Mucosa of descending colon (tissue), 3 donors: ENCODE measurements around the gene ANP32E. TPM values are rescaled to one million over a fixed set of nuclear protein-coding genes. Genes with fewer than 3 reads are reported as not detected.
A peak's percentile ranks its signal among the peaks of the same experiment; 100 is the strongest.
"Not testable (repeated sequence)": the region's sequence is repeated elsewhere in the genome, so short reads cannot be mapped to it uniquely, and the experiment has no call there.

Experiments used
- ATAC-seq: fragments of 200-7000 bp; cut with Tn5 transposase; one replicate; pipeline ENCODE4 v1.9.1; 2020; ENCODE audit warnings: mild to moderate bottlenecking, moderate library complexity
- DNase-seq, 3 donors: peaks; one replicate each; pipeline ENCODE4 v3.0.0-alpha.2; 2020
- H3K36me3 ChIP-seq: fragments of 200-600 bp; one replicate; pipeline ENCODE4 v1.8.0; 2021; ENCODE audit warnings: low read depth, mild to moderate bottlenecking
- H3K4me1 ChIP-seq: fragments of 200-600 bp; one replicate; pipeline ENCODE4 v1.8.0; 2021; ENCODE audit warnings: low read depth, mild to moderate bottlenecking
- H3K4me3 ChIP-seq: fragments of 200-600 bp; one replicate; pipeline ENCODE4 v1.8.0; 2021; ENCODE audit warnings: mild to moderate bottlenecking
- H3K9me3 ChIP-seq: fragments of 200-600 bp; one replicate; pipeline ENCODE4 v1.8.0; 2021; ENCODE audit warnings: mild to moderate bottlenecking
- intact Hi-C, 2 donors: fragments of 100-400 bp; cut with DNase I in 1 of 2; cut with micrococcal nuclease in 1 of 2; formaldehyde crosslinking; loops; one replicate each; pipeline versions ENCODE4 v1.11.0 to v1.11.1; 2022; cut with DNase I, micrococcal nuclease
- total RNA-seq, 3 donors: library from RNA; stranded (reverse); fragmentation: NEBNext Ultra II Directional in 2 of 3; extraction: Animal tissue kit (Norgen Biotek cat#: 25700) in 2 of 3; gene quantifications; one replicate each; pipeline versions ENCODE4 v1.2.1 to v1.2.4, GENCODE V29; 2021 to 2023
- TF ChIP-seq, protein P1 (sequence below): fragments of 200-600 bp; IDR thresholded peaks from one replicate; pipeline ENCODE4 v1.8.0; 2022; ENCODE audit warnings: antibody characterized with exemption, mild to moderate bottlenecking
- donor health status: DM: no; HTN: no; CAD: no; lungs with moderate emphysema.
- donor health status: DM: no; HTN: no; CAD: no.
- donor health status: DM: no; HTN: yes; CAD: no.

The ANP32E gene
- total RNA-seq, 3 donors from 2014 or later: 7.3 to 23.6 (median 19.4) TPM

DNA sequence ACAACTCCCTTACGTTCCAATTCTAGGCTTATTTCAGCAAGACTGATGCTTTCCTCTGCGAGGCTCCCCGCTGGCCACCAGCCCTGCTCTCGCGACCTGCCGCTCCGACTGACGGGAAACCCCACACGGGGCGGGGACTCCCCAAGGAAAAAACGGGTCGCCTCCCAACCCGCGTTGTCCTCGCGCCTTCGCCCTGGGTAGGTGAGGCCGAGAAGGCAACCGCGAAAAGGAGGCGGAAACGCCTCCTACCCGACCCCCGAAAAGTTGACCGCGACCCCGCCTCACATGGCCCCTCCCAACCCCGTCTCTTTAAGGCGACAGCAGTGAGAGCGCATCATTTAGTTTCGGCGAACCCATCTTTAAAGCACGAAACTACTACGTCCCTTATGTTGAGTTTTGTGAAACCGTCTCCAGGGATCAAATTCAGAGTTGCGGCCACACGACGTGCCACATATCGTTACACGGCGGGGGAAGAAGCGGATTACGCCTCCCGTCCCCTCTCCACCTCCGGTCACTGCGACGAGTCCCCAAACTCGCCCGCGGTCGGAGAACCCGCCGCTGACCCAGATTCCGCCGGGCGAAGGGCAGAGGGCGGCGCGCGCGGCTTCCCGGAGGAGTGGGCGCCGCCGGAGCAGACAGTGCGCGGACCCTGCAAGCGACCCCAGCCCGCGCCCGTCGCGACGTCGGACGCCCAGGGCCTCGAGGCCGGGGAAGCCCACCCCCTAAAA is 1.2 kb downstream of the ANP32E start:
- TF ChIP-seq, protein P1, sequence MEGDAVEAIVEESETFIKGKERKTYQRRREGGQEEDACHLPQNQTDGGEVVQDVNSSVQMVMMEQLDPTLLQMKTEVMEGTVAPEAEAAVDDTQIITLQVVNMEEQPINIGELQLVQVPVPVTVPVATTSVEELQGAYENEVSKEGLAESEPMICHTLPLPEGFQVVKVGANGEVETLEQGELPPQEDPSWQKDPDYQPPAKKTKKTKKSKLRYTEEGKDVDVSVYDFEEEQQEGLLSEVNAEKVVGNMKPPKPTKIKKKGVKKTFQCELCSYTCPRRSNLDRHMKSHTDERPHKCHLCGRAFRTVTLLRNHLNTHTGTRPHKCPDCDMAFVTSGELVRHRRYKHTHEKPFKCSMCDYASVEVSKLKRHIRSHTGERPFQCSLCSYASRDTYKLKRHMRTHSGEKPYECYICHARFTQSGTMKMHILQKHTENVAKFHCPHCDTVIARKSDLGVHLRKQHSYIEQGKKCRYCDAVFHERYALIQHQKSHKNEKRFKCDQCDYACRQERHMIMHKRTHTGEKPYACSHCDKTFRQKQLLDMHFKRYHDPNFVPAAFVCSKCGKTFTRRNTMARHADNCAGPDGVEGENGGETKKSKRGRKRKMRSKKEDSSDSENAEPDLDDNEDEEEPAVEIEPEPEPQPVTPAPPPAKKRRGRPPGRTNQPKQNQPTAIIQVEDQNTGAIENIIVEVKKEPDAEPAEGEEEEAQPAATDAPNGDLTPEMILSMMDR: no peak
- Histone ChIP-seq H3K4me1 (peaks cover 14% of the 10 kb centered on the region), H3K9me3 (no peaks in the 10 kb centered on the region), H3K36me3 (no peaks in the 10 kb centered on the region), H3K4me3 (peak overlapping the region; percentile 65)
- DNase-seq (peak; percentile 79 to 92 (median 83)), ATAC-seq (peak; percentile 57)
- intact Hi-C loops: no loop called here

DNA sequence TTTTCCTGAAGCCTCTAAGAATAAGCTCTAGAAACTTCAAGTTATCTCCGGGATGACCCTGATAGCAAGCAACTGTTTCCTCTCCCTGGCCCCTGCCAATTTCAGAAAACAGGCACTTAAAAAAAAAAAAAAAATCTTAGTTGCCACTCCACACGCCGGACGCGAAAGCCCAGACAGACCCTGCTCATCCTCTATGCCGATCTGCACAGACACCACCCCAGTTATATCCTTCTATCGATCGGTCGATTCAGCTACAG is 1.7 kb downstream of the ANP32E start:
- no peak overlapping the region for H3K4me3 ChIP-seq
- TF ChIP-seq, protein P1: no peak
- H3K9me3 ChIP-seq: no peaks in the 10 kb centered on the region
- DNase-seq (no peak), ATAC-seq (no peak)
- no peaks in the 10 kb centered on the region for H3K36me3 ChIP-seq
- H3K4me1 ChIP-seq: peaks cover 14% of the 10 kb centered on the region
- intact Hi-C loops: no loop called here

DNA sequence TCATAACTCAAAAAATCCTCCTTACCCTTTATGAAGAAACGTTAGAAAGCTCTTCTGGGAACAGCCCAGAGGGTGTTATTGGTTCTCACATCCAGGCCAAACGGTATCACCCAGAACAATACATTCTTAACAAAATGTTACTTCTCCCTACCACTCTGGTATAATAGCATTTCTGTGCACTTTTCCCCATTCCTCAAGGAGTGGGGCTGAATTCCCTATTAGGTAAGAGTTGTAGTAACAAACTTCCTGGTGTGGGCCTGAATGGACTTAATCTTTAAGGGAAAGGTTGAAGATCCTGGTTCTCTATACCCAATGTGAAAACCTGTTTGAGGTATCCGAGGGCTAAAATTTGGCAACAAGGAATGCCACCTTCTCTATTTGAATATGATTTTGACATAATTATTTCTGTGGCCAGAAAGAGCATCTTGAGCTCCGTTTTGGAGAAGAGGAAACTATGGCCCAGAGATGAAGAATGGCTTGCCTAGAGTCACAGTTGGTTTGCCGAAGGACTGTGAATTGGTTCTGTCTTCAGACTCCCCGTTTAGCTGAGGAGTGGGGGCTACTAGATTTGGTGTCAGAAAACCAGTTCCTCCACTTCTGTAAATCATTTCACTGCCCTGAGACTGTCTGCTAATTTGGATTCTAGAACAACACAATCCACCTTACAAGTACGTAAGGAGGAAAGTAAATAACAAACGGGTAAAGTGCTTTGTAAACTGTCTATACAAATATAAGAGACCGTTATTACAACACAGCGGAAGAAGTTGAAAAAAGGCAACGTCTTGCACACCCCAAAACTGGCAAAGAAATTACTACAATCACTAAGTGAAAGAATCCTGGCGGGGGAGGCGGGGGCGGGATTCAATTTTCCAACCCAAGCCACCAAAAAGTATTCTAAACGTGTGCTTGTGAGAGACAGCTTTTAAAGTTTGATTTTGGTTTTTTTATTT is 2.3 kb downstream of the ANP32E start:
- H3K36me3 ChIP-seq: no peaks in the 10 kb centered on the region
- TF ChIP-seq, protein P1: no peak
- DNase-seq (no peak), ATAC-seq (no peak)
- H3K4me3 ChIP-seq: no peak overlapping the region
- H3K9me3 ChIP-seq: no peaks in the 10 kb centered on the region
- intact Hi-C loops: no loop called here
- H3K4me1 ChIP-seq: peaks cover 14% of the 10 kb centered on the region

DNA sequence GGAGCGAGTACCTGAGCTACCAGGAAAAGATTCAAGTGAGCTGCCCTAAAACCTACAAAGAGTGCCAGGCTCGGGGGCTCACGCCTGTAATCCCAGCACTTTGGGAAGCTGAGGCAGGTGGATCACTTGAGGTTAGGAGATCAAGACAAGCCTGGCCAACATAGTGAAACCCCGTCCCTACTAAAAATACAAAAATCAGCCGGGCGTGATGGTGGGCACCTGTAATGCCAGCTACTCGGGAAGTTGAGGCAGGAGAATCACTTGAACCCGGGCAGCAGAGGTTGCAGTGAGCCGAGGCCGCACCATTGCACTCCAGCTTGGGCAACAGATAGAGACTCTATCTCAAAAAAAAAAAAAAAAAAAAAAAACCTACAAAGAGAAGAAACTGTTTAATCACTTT is 3.0 kb downstream of the ANP32E start:
- H3K9me3 ChIP-seq, intact Hi-C loops, DNase-seq, H3K4me3 ChIP-seq, ATAC-seq, H3K36me3 ChIP-seq: not testable (repeated sequence)
- peaks cover 14% of the 10 kb centered on the region for H3K4me1 ChIP-seq

DNA sequence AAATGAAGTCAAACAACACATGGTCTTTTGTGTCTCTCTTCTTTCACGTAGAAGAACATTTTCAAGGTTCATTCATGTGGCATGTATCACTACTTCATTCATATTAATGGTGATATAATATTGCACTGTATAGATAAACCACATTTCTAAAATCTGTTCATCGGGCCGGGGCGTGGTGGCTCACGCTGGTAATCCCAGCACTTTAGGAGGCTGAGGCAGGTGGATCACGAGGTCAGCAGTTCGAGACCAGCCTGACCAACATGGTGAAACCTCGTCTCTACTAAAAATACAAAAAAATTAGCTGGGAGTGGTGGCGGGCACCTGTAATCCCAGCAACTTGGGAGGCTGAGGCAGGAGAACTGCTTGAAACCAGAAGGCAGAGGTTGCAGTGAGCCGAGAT is 7.7 kb downstream of the ANP32E start:
- intact Hi-C loops, DNase-seq, H3K36me3 ChIP-seq, H3K4me1 ChIP-seq, H3K9me3 ChIP-seq, H3K4me3 ChIP-seq, ATAC-seq: not testable (repeated sequence)

DNA sequence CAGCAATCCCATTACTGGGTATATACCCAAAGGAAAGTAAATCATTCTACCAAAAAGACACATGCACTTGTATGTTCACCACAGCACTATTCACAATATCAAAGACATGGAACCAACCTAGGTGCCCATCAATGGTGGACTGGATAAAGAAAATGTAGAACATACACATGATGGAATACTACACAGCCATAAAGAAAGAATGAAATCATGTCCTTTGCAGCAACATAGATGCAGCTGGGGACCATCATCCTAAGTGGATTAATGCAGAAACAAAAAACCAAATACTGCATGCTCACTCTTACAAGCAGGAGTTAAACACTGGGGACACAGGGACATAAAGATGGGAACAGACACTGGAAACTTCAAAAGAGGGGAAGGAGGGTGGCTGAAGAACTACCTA is 8.7 kb downstream of the ANP32E start:
- intact Hi-C loops: no loop called here
- H3K9me3 ChIP-seq: no peaks in the 10 kb centered on the region
- H3K4me3 ChIP-seq: no peak overlapping the region
- ATAC-seq (no peak), DNase-seq (no peak)
- TF ChIP-seq, protein P1: no peak
- no peaks in the 10 kb centered on the region for H3K4me1 ChIP-seq
- no peaks in the 10 kb centered on the region for H3K36me3 ChIP-seq
